Right renal pelvis (tissue), 4 donors: Measurements from ENCODE around the gene SAMD7. TPM values are rescaled to one million over a fixed set of nuclear protein-coding genes. Genes with fewer than 3 reads are reported as not detected.

ENCODE experiments used
- DNase-seq, 4 donors: peaks; one replicate each; pipeline ENCODE4 v3.0.0-alpha.2; 2013; ENCODE audit warnings: low read depth in 4 of 4, low spot score in 3 of 4, missing footprints in 1 of 4
- polyA plus RNA-seq, 4 donors: library from polyadenylated mRNA; unstranded; fragments of 120-200 nt; gene quantifications; one replicate each; pipeline ENCODE4 v1.2.1, GENCODE V29; 2013; ENCODE audit not compliant: insufficient read length in 4 of 4

Gene SAMD7
- not detected for polyA plus RNA-seq

- no peak for DNase-seq
These were observed at the start of gene SAMD7 for GRCh38 chr3:169911272-169911671. Gene SAMD7 (plus strand): TSS chr3:169911572. CDS start chr3:169919499, 7,927 bp downstream.

GRCh38 chr3:169861871-169862270, 49.5 kb upstream of the SAMD7 start:
- DNase-seq: no peak

GRCh38 chr3:169863458-169863899, 47.9 kb upstream of the SAMD7 start:
- DNase-seq: peak; percentile 56 to 69 (median 64)

GRCh38 chr3:169864270-169864669, 47.1 kb upstream of the SAMD7 start:
- no peak for DNase-seq

- no peak for DNase-seq
These were observed 46.1 kb upstream of the SAMD7 start for GRCh38 chr3:169865176-169865767.

GRCh38 chr3:169867584-169868210, 43.7 kb upstream of the SAMD7 start:
- no peak for DNase-seq

GRCh38 chr3:169868369-169868768, 43.0 kb upstream of the SAMD7 start:
- DNase-seq: no peak

GRCh38 chr3:169869484-169870220, 41.7 kb upstream of the SAMD7 start, which contains the start of gene LRRC31:
Gene LRRC31 (minus strand): TSS chr3:169869935. CDS start chr3:169869807, 128 bp downstream.
- DNase-seq: peak in 3 of 4 donors; percentile 14 to 25 (median 22)

GRCh38 chr3:169871129-169871886, 40.1 kb upstream of the SAMD7 start:
- DNase-seq: no peak

- no peak for DNase-seq
These were observed 32.3 kb upstream of the SAMD7 start for GRCh38 chr3:169879013-169879557.

- no peak for DNase-seq
These were observed 31.4 kb upstream of the SAMD7 start for GRCh38 chr3:169879845-169880575.

GRCh38 chr3:169880576-169881250, 30.7 kb upstream of the SAMD7 start:
- no peak for DNase-seq

GRCh38 chr3:169886671-169887070, 24.7 kb upstream of the SAMD7 start:
- no peak for DNase-seq

GRCh38 chr3:169891886-169892285, 19.5 kb upstream of the SAMD7 start:
- DNase-seq: no peak

GRCh38 chr3:169894110-169894509, 17.3 kb upstream of the SAMD7 start:
- no peak for DNase-seq

- no peak for DNase-seq
These were observed 16.3 kb upstream of the SAMD7 start for GRCh38 chr3:169895072-169895471.

- DNase-seq: no peak
These were observed 14.1 kb upstream of the SAMD7 start for GRCh38 chr3:169897284-169897683.

- DNase-seq: no peak
These were observed 9.9 kb upstream of the SAMD7 start for GRCh38 chr3:169901453-169901852.

GRCh38 chr3:169905404-169905803, 6.0 kb upstream of the SAMD7 start:
- DNase-seq: no peak
